Jurkat, Clone E6-1 (cell line): Measurements from ENCODE around the gene AP3B1.
A peak's percentile ranks its signal among the peaks of the same experiment; 100 is the strongest.

Experiments used
- DNase-seq: peaks from one replicate; pipeline ENCODE4 v3.0.0-alpha.2; 2011; ENCODE audit warnings: low read depth, low spot score
- H3K4me3 ChIP-seq: 2 replicates; pipeline ENCODE4 v1.5.1; 2011; ENCODE audit warnings: mild to moderate bottlenecking, low read length, control low read depth, moderate library complexity

Gene AP3B1

GRCh38 chr5:78253201-78253600 lies 41.3 kb downstream of the AP3B1 start:
- no peak overlapping the region for H3K4me3 ChIP-seq
- DNase-seq = no peak

DNA sequence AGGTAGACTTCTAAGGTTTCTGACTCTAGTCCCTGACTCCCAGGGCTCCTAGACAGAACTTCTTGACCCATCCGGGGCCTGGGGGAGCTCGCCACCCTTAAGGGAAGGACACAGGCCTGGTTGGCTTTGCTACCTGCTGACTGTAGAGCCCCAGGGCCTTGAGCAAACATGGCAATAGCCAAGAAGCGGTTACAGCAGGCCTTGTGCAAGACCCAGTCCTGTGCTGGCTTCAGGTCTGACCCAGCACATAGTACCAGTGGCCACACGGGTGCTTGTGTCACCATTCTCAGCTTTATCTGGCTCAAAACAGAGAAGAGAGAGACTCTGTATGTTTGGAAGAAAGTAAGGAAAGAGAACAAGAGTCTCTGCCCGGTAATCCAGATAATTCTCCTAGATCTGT lies 41.8 kb downstream of the AP3B1 start:
- no peak overlapping the region for H3K4me3 ChIP-seq
- no peak for DNase-seq

- no peak overlapping the region for H3K4me3 ChIP-seq
- DNase-seq = no peak
Measured at GRCh38 chr5:78251663-78252284, 42.7 kb downstream of the AP3B1 start.

- no peak overlapping the region for H3K4me3 ChIP-seq
- DNase-seq = no peak
Measured at GRCh38 chr5:78245136-78245535, 49.4 kb downstream of the AP3B1 start.

- H3K4me3 ChIP-seq = no peak overlapping the region
- no peak for DNase-seq
Measured at GRCh38 chr5:78243639-78244038, 50.9 kb downstream of the AP3B1 start.

DNA sequence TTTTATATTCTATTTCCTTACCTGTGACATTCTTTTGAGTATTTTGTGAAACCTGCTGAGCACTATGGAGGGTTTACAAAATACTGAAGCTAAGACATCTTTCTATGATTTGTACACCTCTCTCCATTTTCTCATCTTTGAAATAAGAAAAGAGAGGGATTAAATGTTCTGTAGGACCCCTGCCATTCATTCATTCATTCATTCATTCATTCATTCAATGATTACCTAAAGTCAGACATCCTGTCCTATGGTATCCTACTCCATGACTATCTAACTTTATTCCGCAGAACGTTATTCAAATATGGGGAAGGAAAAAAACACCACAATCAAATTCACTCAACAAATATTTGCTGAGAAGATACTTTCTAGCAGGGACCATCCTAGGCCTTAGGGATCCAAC lies 51.4 kb downstream of the AP3B1 start:
- no peak overlapping the region for H3K4me3 ChIP-seq
- no peak for DNase-seq

GRCh38 chr5:78242001-78242400 lies 52.5 kb downstream of the AP3B1 start:
- H3K4me3 ChIP-seq = no peak overlapping the region
- no peak for DNase-seq

GRCh38 chr5:78237911-78238310 lies 56.6 kb downstream of the AP3B1 start:
- no peak overlapping the region for H3K4me3 ChIP-seq
- DNase-seq = no peak

DNA sequence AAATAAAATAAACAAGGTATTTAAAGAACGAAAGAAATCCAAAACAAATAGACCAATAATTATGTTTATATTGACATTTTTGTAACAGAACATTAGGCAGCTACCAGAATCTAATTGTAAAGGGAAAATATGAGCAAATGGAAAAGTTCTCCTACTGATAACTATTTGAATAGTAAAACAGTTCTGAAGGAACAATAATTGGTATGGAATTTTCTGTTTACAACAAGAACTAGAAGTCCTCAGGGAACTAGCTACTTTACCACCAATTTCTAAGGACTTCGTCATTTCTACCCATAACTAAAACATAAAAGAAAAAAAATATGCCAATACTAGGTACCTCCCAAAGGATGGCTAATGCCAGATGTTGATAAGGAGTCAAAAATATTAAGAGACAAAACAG lies 58.5 kb downstream of the AP3B1 start:
- DNase-seq = no peak

DNA sequence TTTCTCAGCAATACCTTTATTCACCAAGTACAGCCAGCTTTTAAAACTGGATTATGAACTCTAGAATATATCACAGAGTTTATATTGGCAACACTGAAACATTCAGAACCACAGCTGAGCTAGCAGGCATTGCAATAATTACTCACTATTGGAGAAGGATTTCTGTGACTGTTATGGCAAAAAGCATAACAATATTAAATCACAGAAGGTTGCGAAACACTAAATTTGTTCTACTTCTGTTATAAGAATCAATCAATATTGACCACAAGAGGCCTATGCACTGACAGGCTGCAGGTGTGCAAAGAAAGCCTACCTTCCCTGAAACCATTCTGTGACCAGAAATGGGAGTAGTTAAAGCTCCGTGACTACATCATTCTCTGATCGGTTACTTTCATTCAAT lies 59.2 kb downstream of the AP3B1 start:
- no peak overlapping the region for H3K4me3 ChIP-seq
- DNase-seq = no peak

More for the DNA sequence above, 58.5 kb downstream of the AP3B1 start:
- no peak overlapping the region for H3K4me3 ChIP-seq

GRCh38 chr5:78234804-78235203 lies 59.7 kb downstream of the AP3B1 start:
- H3K4me3 ChIP-seq = no peak overlapping the region
- DNase-seq = no peak

DNA sequence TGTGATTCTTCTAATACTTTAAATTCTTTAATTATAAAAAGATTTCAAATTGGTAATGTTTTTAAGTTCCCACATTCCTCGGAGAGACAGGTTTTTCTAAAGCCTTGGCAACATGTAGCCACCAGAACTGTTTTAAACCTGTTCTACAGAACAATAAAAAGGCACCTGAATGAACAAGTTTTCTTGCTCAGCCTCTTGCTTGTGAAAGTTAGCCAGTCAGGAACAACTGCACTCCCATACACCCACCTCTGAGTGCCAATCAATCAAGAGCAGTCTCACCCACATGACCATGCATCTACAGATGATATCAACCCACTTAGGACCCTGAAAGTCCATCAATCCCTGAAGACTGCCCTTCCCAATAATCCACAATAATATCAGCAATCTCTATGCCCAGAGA lies 62.3 kb downstream of the AP3B1 start:
- no peak overlapping the region for H3K4me3 ChIP-seq
- DNase-seq = no peak

- no peak for DNase-seq
- no peak overlapping the region for H3K4me3 ChIP-seq
Measured at GRCh38 chr5:78224358-78224757, 70.1 kb downstream of the AP3B1 start.

- H3K4me3 ChIP-seq = no peak overlapping the region
- DNase-seq = peak; percentile 5
Measured at GRCh38 chr5:78221964-78222451, 72.5 kb downstream of the AP3B1 start.

DNA sequence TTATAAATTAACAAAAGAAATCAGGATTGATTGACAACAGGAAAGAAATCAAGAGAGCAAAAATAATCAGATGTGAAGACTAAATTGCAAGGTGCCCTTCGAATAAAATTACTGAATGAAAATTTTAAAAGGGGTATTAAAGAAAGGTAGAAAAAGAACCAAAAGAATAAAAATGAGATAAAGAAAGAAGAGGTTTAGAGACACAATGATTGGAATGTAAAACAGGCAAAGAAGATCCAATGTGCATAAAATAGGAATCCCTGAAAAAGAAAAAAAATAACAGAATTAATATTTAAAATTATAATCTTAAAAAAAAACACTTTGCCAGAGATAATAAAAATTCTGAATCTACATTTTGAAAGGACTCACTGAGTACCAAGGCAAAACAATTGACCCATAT lies 73.0 kb downstream of the AP3B1 start:
- DNase-seq = no peak
- no peak overlapping the region for H3K4me3 ChIP-seq

DNA sequence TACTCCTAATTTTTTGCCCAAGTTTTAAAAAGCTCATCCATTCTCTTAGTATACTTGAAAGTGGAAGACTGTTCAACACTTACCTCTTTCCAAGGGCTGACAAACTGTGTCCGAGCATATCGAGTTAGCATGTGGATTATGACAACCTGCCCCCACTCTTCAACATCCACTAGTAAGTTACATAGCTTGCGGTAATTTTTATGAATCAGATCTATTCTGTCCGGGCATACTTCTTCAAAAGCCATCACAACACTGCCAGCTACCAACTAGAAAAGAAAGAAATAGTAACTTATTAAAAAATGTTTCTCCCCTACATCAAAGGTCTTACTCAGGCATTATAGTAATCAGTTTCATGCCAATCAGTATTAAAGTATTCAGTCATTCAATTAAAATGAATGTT lies 78.5 kb downstream of the AP3B1 start:
- no peak overlapping the region for H3K4me3 ChIP-seq
- DNase-seq = no peak

GRCh38 chr5:78215565-78215964 lies 78.9 kb downstream of the AP3B1 start:
- no peak overlapping the region for H3K4me3 ChIP-seq
- no peak for DNase-seq

DNA sequence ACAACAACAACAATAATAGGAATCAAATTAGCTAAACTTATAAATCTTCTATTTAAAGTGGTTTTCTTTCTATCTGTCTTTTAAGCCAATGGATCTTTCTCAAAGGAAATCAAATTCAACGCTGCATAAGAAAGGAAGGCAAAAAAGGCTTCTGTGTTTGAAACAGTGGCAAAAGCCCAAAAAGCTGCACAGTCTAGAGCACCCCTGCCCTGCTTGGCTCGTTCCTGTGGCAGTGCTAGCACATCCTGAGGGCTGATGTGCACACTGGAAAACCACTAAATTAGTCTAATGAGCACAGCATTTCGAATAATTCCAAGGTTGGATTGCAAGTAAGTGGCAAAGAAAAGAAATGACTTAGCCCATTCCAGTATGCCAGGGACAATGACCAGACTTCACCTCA lies 80.7 kb downstream of the AP3B1 start:
- no peak overlapping the region for H3K4me3 ChIP-seq
- DNase-seq = no peak

GRCh38 chr5:78211052-78211451 lies 83.4 kb downstream of the AP3B1 start:
- no peak overlapping the region for H3K4me3 ChIP-seq
- no peak for DNase-seq

DNA sequence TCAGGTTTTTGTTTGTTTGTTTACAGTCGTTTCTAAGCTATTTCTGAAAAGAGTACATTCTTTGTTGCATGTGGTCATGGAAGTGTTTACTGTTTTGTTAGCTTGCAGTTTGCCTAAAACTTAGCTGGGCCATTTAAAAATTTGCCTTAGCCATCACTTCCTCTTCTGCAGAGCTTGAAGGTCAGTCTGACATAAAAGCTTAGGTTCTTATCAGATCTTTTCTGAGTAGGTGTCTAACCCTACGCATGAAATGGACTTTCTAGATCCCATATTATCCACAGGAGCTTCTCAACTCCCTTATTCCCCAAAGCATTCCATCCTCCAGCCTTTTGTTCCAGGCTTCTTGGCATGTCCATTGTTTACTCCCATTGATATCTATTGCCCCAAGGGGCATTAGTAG lies 90.3 kb downstream of the AP3B1 start:
- no peak for DNase-seq
- no peak overlapping the region for H3K4me3 ChIP-seq

GRCh38 chr5:78203815-78204214 lies 90.7 kb downstream of the AP3B1 start:
- H3K4me3 ChIP-seq = no peak overlapping the region
- DNase-seq = no peak

- H3K4me3 ChIP-seq = no peak overlapping the region
- no peak for DNase-seq
Measured at GRCh38 chr5:78190402-78190801, 104.1 kb downstream of the AP3B1 start.
